Vagina (tissue), 2 donors: ENCODE results near the gene ANGPTL3.

Source experiments
- POLR2A ChIP-seq, 2 donors: fragments of 450-650 bp; IDR thresholded peaks; one replicate each; pipeline ENCODE4 v1.6.1; 2017; ENCODE audit warnings: antibody characterized with exemption in 2 of 2, mild to moderate bottlenecking in 2 of 2, moderate library complexity in 2 of 2
- TF ChIP-seq, protein P1 (sequence below), 3 experiments: fragments of 450-650 bp in 2 of 3; fragments of 200-600 bp in 1 of 3; sonication (generic) in 1 of 3; IDR thresholded peaks; one replicate each; pipeline ENCODE4 v1.5.1; 2017 to 2019; ENCODE audit warnings: antibody characterized with exemption in 3 of 3, mild to moderate bottlenecking in 2 of 3, moderate library complexity in 2 of 3

DNA sequence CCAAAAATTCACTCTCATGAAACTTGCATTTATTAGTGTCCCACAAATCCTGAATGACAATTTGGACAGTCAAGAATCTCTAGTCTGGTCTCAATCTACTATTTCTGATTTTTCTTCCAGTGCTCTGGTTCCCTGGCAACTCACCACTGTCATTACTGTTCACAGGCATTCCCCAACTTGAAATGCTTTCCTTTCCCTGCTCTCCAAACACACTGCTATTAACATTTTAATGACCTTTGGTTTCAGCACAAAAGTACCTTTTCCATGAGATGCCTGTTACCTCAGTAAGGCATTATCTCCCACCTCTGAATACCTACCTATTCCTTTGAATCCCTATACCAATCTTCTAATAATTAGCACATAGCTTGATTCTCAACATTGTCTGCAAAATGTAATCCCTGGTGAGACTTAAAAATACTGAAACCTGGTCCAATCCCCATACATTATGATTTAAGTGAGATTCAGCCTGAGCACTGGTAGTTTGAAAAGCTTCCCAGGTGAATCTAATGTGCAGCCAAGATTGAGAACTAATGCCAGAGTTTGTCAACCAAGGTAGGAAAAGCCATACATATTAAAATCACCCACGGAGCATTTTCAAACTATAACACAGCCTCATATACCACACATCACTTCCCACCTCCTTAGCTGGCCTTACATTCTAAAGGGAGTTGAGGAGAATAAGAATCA lies 11.7 kb upstream of the ANGPTL3 start:
- TF ChIP-seq, protein P1, sequence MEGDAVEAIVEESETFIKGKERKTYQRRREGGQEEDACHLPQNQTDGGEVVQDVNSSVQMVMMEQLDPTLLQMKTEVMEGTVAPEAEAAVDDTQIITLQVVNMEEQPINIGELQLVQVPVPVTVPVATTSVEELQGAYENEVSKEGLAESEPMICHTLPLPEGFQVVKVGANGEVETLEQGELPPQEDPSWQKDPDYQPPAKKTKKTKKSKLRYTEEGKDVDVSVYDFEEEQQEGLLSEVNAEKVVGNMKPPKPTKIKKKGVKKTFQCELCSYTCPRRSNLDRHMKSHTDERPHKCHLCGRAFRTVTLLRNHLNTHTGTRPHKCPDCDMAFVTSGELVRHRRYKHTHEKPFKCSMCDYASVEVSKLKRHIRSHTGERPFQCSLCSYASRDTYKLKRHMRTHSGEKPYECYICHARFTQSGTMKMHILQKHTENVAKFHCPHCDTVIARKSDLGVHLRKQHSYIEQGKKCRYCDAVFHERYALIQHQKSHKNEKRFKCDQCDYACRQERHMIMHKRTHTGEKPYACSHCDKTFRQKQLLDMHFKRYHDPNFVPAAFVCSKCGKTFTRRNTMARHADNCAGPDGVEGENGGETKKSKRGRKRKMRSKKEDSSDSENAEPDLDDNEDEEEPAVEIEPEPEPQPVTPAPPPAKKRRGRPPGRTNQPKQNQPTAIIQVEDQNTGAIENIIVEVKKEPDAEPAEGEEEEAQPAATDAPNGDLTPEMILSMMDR (IDR thresholded peaks at IDR 0.05): no peak
- TF ChIP-seq POLR2A (IDR thresholded peaks at IDR 0.05): no peak
